Measurements from ENCODE around the gene PTRH2. TPM values are rescaled to one million over a fixed set of nuclear protein-coding genes. Genes with fewer than 3 reads are reported as not detected.

PTRH2 gene
- total RNA-seq, 1 donor from 2014 or later = 18.0 TPM

DNA sequence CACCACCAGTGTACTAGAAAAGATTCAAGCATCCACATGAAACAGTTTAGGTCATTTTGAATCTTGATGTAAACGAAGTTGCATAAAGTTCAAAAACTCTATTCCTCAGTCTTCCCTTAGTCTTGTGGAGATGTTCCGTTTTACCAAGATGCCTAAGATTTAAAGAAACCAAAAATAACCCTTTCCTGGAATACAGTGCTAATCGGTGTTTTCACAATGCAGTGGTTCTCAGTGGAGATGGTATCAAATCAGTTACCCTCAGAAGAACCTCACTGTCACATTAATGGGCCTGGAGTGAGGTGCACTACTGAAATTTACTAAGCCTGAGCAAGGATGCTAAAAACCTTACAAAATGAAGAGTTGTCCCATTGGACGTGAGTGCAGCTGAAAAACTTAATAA lies 9.1 kb downstream of the PTRH2 start:
- H3K4me3 Mint-ChIP-seq (ENCODE audit: unreplicated experiment) = no peak overlapping the region
- peak overlapping the region; percentile 18 for H3K27ac Mint-ChIP-seq (ENCODE audit: unreplicated experiment)

DNA sequence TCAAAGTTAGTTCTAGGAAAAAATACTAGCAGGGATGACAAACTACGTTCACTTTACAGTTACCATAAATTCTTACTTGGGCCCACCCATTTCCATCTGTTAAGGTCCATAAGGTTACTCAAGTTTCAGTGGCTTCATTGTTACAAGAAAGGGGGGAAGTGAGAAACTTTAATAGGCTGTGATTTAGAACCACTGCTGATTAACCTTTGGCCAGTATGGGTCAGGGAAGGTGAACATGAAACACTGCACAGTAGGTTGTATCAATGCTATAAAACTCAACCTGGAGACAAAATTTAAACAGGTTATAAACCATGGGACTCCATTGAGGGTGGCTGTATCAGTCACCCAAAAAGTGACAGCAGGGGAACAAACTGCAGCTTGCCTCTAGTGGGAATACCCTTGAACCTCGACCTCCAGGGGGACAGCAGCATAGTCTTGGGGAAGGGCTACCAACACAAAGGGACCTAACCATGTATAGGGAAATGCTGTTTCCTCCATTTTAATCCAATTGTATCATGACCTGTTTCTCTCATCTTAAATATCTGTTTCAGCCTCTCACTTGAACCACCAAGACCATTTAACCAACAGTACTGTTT lies 10.4 kb downstream of the PTRH2 start:
- no peak for TF ChIP-seq CTCF (IDR thresholded peaks at IDR 0.05)
- Mint-ChIP-seq H3K4me1 (ENCODE audit: low read depth) (peaks cover 7% of the 10 kb centered on the region), H3K27ac (ENCODE audit: unreplicated experiment) (peak overlapping the region; percentile 45), H3K9me3 (ENCODE audit: low read depth) (no peaks in the 10 kb centered on the region), H3K27me3 (ENCODE audit: low read depth) (no peaks in the 10 kb centered on the region), H3K36me3 (ENCODE audit: low read depth) (peaks cover 36% of the 10 kb centered on the region), H3K4me3 (ENCODE audit: unreplicated experiment) (no peak overlapping the region)
- DNase-seq (ENCODE audit: low spot score) = no peak

More for the DNA sequence above, 9.1 kb downstream of the PTRH2 start:
- Mint-ChIP-seq H3K9me3 (ENCODE audit: low read depth) (no peaks in the 10 kb centered on the region), H3K4me1 (ENCODE audit: low read depth) (peaks cover 7% of the 10 kb centered on the region), H3K36me3 (ENCODE audit: low read depth) (peaks cover 33% of the 10 kb centered on the region), H3K27me3 (ENCODE audit: low read depth) (no peaks in the 10 kb centered on the region)
- DNase-seq (ENCODE audit: low spot score) = no peak
- TF ChIP-seq CTCF (IDR thresholded peaks at IDR 0.05) = no peak

- Mint-ChIP-seq H3K4me3 (ENCODE audit: unreplicated experiment) (no peak overlapping the region), H3K9me3 (ENCODE audit: low read depth) (no peaks in the 10 kb centered on the region), H3K27ac (ENCODE audit: unreplicated experiment) (peak overlapping the region; percentile 45), H3K4me1 (ENCODE audit: low read depth) (peaks cover 7% of the 10 kb centered on the region), H3K27me3 (ENCODE audit: low read depth) (no peaks in the 10 kb centered on the region), H3K36me3 (ENCODE audit: low read depth) (peaks cover 39% of the 10 kb centered on the region)
- no peak for DNase-seq (ENCODE audit: low spot score)
- no peak for TF ChIP-seq CTCF (IDR thresholded peaks at IDR 0.05)
These were observed 11.1 kb downstream of the PTRH2 start for GRCh38 chr17:59695945-59696681.

GRCh38 chr17:59694344-59694743 lies 12.9 kb downstream of the PTRH2 start:
- DNase-seq (ENCODE audit: low spot score) = no peak
- Mint-ChIP-seq H3K4me1 (ENCODE audit: low read depth) (no peaks in the 10 kb centered on the region), H3K36me3 (ENCODE audit: low read depth) (peaks cover 45% of the 10 kb centered on the region), H3K27ac (ENCODE audit: unreplicated experiment) (peak overlapping the region; percentile 73), H3K27me3 (ENCODE audit: low read depth) (no peaks in the 10 kb centered on the region), H3K9me3 (ENCODE audit: low read depth) (no peaks in the 10 kb centered on the region), H3K4me3 (ENCODE audit: unreplicated experiment) (no peak overlapping the region)
- no peak for TF ChIP-seq CTCF (IDR thresholded peaks at IDR 0.05)

DNA sequence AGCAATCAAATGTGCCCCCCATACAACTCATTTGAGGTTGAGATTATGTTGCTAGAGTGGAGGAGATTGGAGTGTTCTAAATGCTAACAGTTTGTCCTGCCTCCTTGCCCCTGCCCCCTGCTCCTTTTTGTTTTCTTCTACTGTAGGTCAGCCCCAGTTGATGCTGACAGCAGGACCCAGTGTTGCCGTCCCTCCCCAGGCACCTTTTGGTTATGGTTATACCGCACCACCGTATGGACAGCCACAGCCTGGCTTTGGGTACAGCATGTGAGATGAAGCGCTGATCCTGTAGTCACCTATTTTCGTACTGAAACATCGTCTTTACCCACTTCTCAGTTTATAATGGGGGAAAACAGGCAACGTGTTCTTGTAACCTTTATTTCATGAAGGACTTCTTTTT lies 13.6 kb downstream of the PTRH2 start:
- no peak overlapping the region for H3K4me3 Mint-ChIP-seq (ENCODE audit: unreplicated experiment)
- no peak for DNase-seq (ENCODE audit: low spot score)
- peaks cover 40% of the 10 kb centered on the region for H3K36me3 Mint-ChIP-seq (ENCODE audit: low read depth)
- TF ChIP-seq CTCF (IDR thresholded peaks at IDR 0.05) = no peak
- H3K27ac Mint-ChIP-seq (ENCODE audit: unreplicated experiment) = no peak overlapping the region
- no peaks in the 10 kb centered on the region for H3K27me3 Mint-ChIP-seq (ENCODE audit: low read depth)
- H3K4me1 Mint-ChIP-seq (ENCODE audit: low read depth) = no peaks in the 10 kb centered on the region
- H3K9me3 Mint-ChIP-seq (ENCODE audit: low read depth) = no peaks in the 10 kb centered on the region
